DND-41 (cell line): Measurements from ENCODE around the gene MTM1.

Source experiments
- ATAC-seq: fragments of 200-7000 bp; cut with Tn5 transposase; 3 replicates; pipeline ENCODE4 v1.9.1; 2021; ENCODE audit warnings: low read depth; ENCODE audit not compliant: insufficient read depth
- DNase-seq: peaks from one replicate; pipeline ENCODE4 v3.0.0-alpha.2; 2020
- H2AFZ ChIP-seq: 2 replicates; pipeline ENCODE4 v1.6.0; 2012; ENCODE audit warnings: low read depth, low read length
- H3K27ac ChIP-seq: 2 replicates; pipeline ENCODE4 v1.5.1; 2012; ENCODE audit warnings: low read length, inconsistent platforms
- H3K27me3 ChIP-seq: fragments of 200-600 bp; sonication (generic); 2 replicates; pipeline ENCODE4 v1.6.0; 2012; ENCODE audit warnings: low read length, mild to moderate bottlenecking, inconsistent platforms; ENCODE audit not compliant: insufficient read depth, poor library complexity
- H3K36me3 ChIP-seq: 2 replicates; pipeline ENCODE4 v1.5.1; 2012; ENCODE audit warnings: low read length, inconsistent platforms; ENCODE audit not compliant: insufficient read depth
- H3K4me1 ChIP-seq: 2 replicates; pipeline ENCODE4 v1.5.1; 2012; ENCODE audit warnings: mild to moderate bottlenecking, low read length; ENCODE audit not compliant: insufficient read depth
- H3K4me2 ChIP-seq: 2 replicates; pipeline ENCODE4 v1.6.0; 2012; ENCODE audit warnings: mild to moderate bottlenecking, moderate library complexity, low read length, inconsistent platforms; ENCODE audit not compliant: insufficient read depth
- H3K4me3 ChIP-seq, 2 experiments: fragments of 200-600 bp in 1 of 2; shearing (Covaris generic) in 1 of 2; 2 replicates each; pipeline ENCODE4 v1.5.1; 2012 to 2016; ENCODE audit warnings: inconsistent platforms in 2 of 2, low read length in 2 of 2, mild to moderate bottlenecking in 2 of 2, low read depth in 1 of 2, moderate library complexity in 1 of 2
- H3K79me2 ChIP-seq: 2 replicates; pipeline ENCODE4 v1.6.0; 2012; ENCODE audit warnings: low read length, inconsistent platforms; ENCODE audit not compliant: insufficient read depth
- H3K9ac ChIP-seq: 2 replicates; pipeline ENCODE4 v1.6.0; 2012; ENCODE audit warnings: low read depth, mild to moderate bottlenecking, inconsistent platforms, low read length, moderate library complexity
- H3K9me3 ChIP-seq: 2 replicates; pipeline ENCODE4 v1.5.1; 2012; ENCODE audit warnings: low read length, moderate library complexity, mild to moderate bottlenecking, inconsistent platforms; ENCODE audit not compliant: insufficient read depth, severe bottlenecking
- H4K20me1 ChIP-seq: 2 replicates; pipeline ENCODE4 v1.6.0; 2012; ENCODE audit warnings: low read length; ENCODE audit not compliant: insufficient read depth
- EZH2 ChIP-seq: IDR thresholded peaks from 3 replicates; pipeline ENCODE4 v1.6.1; 2012; ENCODE audit warnings: borderline replicate concordance, low read depth, mild to moderate bottlenecking, moderate library complexity, low read length, inconsistent platforms; ENCODE audit not compliant: severe bottlenecking
- TF ChIP-seq, protein P1 (sequence below): IDR thresholded peaks from 2 replicates; pipeline ENCODE4 v1.5.1; 2012; ENCODE audit warnings: borderline replicate concordance, low read length, moderate library complexity, mild to moderate bottlenecking; ENCODE audit not compliant: poor library complexity, severe bottlenecking; ENCODE audit errors: extremely low read depth

The MTM1 gene

DNA sequence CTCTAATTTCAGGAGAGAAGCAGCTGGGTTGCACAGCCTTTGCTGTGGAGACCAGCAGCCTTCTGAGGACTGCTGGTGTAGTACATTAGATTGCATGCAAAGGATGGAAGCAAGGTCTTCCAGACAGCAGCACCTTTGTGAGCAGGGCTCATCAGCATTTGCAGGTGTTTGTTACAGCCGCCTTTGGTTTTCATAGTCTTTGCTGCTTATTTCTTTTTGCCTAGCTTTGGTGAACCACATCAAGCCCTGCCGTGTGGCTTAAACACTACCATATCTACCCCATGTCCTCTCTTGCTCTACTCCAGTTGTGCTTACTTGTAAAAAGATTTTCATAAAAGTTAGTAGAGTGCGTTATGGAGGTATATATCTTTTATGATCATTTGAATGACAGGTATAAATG lies 57.5 kb downstream of the MTM1 start:
- Histone ChIP-seq H3K4me2 (no peak overlapping the region), H3K27me3 (no peaks in the 10 kb centered on the region), H3K9ac (no peak overlapping the region), H3K4me3 (no peak overlapping the region), H3K9me3 (no peaks in the 10 kb centered on the region), H2AFZ (no peak overlapping the region), H3K27ac (no peak overlapping the region), H3K4me1 (no peaks in the 10 kb centered on the region), H4K20me1 (no peaks in the 10 kb centered on the region), H3K79me2 (no peaks in the 10 kb centered on the region), H3K36me3 (peaks cover 28% of the 10 kb centered on the region; the same call in 1 of the 2 replicates)
- TF ChIP-seq EZH2 = no peak
- TF ChIP-seq, protein P1, sequence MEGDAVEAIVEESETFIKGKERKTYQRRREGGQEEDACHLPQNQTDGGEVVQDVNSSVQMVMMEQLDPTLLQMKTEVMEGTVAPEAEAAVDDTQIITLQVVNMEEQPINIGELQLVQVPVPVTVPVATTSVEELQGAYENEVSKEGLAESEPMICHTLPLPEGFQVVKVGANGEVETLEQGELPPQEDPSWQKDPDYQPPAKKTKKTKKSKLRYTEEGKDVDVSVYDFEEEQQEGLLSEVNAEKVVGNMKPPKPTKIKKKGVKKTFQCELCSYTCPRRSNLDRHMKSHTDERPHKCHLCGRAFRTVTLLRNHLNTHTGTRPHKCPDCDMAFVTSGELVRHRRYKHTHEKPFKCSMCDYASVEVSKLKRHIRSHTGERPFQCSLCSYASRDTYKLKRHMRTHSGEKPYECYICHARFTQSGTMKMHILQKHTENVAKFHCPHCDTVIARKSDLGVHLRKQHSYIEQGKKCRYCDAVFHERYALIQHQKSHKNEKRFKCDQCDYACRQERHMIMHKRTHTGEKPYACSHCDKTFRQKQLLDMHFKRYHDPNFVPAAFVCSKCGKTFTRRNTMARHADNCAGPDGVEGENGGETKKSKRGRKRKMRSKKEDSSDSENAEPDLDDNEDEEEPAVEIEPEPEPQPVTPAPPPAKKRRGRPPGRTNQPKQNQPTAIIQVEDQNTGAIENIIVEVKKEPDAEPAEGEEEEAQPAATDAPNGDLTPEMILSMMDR = no peak
- DNase-seq (no peak), ATAC-seq (no peak)

DNA sequence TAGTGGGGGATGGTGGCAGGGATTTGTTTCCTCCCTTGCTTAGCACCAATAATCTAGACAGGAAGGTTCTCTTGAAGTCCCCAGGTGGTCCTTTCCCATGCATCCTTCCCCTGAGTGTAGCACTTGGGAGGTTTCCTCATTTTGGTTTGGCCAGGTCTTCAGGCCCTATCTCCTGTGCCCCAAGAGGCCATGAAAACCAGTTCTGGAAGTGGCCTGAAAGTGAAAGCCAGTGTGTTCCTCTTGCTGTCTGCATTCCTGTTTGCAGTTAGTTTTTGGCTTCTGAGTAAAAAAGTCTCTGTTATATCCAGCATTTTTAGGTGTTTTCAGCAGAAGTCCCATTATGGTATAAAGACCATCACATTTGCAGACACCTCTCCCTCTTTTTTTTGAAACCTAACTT lies 59.5 kb downstream of the MTM1 start:
- TF ChIP-seq, protein P1 = no peak
- TF ChIP-seq EZH2 = no peak
- no peaks in the 10 kb centered on the region for H3K27me3 ChIP-seq
- H3K9me3 ChIP-seq = no peaks in the 10 kb centered on the region
- ATAC-seq (no peak), DNase-seq (no peak)
- H3K4me3 ChIP-seq = no peak overlapping the region
- H2AFZ ChIP-seq = no peak overlapping the region
- no peak overlapping the region for H3K4me2 ChIP-seq
- no peaks in the 10 kb centered on the region for H3K79me2 ChIP-seq
- no peaks in the 10 kb centered on the region for H3K4me1 ChIP-seq
- H4K20me1 ChIP-seq = no peaks in the 10 kb centered on the region
- H3K27ac ChIP-seq = no peak overlapping the region
- H3K36me3 ChIP-seq = peaks cover 31% of the 10 kb centered on the region
- no peak overlapping the region for H3K9ac ChIP-seq

DNA sequence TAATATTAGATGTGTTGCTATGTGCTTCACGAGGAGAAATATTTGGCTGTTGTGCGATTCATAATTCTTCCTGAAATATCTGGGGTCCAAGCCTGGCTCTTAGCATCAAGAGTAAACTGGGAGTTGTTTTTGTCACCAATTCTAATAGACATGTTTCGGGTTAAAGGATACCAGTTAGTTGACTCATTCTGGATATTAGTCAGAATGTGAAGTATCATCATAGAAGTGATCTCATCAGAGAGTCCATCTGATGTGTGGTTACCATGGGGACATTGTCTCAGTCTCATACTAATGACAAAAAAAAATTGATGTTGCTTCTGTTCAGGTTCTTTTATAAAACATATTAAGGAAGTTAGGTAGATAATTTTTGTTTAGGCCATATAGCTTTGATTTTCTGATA lies 67.5 kb downstream of the MTM1 start:
- Histone ChIP-seq H2AFZ (no peak overlapping the region), H3K27me3 (no peaks in the 10 kb centered on the region), H4K20me1 (no peaks in the 10 kb centered on the region), H3K4me1 (no peaks in the 10 kb centered on the region), H3K4me3 (no peak overlapping the region), H3K9me3 (no peaks in the 10 kb centered on the region), H3K36me3 (peaks cover 13% of the 10 kb centered on the region), H3K9ac (no peak overlapping the region), H3K27ac (no peak overlapping the region), H3K79me2 (no peaks in the 10 kb centered on the region), H3K4me2 (no peak overlapping the region)
- TF ChIP-seq EZH2 = no peak
- TF ChIP-seq, protein P1 = no peak
- no peak for ATAC-seq
- DNase-seq = no peak

DNA sequence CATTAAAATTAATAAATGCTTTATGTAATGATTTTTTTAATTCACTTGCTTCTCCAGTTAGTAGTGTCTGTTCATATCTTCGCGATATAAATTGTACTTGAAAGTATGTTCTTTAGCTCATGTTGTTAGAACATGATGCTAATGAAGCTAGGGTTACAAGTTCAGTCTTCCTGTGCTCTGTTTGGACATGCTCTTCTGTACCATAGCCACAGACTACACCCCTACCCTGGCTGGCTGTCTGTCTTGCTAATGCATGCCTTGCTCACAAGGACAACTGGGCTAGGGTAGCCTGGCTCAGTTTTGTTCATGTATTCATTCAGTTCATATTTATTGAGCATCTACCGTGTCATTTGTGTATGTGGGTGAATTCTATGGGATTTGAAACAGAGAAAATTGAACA lies 74.0 kb downstream of the MTM1 start:
- H3K4me1 ChIP-seq = no peaks in the 10 kb centered on the region
- no peak for TF ChIP-seq EZH2
- TF ChIP-seq, protein P1 = no peak
- no peak overlapping the region for H3K4me2 ChIP-seq
- H3K36me3 ChIP-seq = peaks cover 40% of the 10 kb centered on the region; the same call in 1 of the 2 replicates
- H3K9me3 ChIP-seq = no peaks in the 10 kb centered on the region
- H3K79me2 ChIP-seq = no peaks in the 10 kb centered on the region
- H3K9ac ChIP-seq = no peak overlapping the region
- H3K27me3 ChIP-seq = no peaks in the 10 kb centered on the region
- no peaks in the 10 kb centered on the region for H4K20me1 ChIP-seq
- H3K27ac ChIP-seq = no peak overlapping the region
- H3K4me3 ChIP-seq = no peak overlapping the region
- DNase-seq (no peak), ATAC-seq (no peak)
- H2AFZ ChIP-seq = no peak overlapping the region
